GM03348 (cell line): ENCODE measurements around the gene ZG16.
A peak's percentile ranks its signal among the peaks of the same experiment; 100 is the strongest.
"Not testable (repeated sequence)": the region's sequence is repeated elsewhere in the genome, so short reads cannot be mapped to it uniquely, and the experiment has no call there.

Experiments
- DNase-seq: peaks from one replicate; pipeline ENCODE4 v3.0.0; 2012; ENCODE audit warnings: low spot score

ZG16 gene

GRCh38 chr16:29748760-29749149 is 29.3 kb upstream of the ZG16 start:
- DNase-seq: not testable (repeated sequence)

GRCh38 chr16:29753516-29753915 is 24.5 kb upstream of the ZG16 start:
- no peak for DNase-seq

GRCh38 chr16:29756654-29757053 is 21.4 kb upstream of the ZG16 start:
- DNase-seq: no peak

- DNase-seq: not testable (repeated sequence)
Measured at GRCh38 chr16:29757086-29757485, 21.0 kb upstream of the ZG16 start.

- peak; percentile 54 for DNase-seq
Measured at GRCh38 chr16:29757950-29758466, 20.0 kb upstream of the ZG16 start.

GRCh38 chr16:29760567-29761279 is 17.3 kb upstream of the ZG16 start:
- no peak for DNase-seq

GRCh38 chr16:29761280-29761651 is 16.8 kb upstream of the ZG16 start:
- DNase-seq: not testable (repeated sequence)

- DNase-seq: no peak
Measured at GRCh38 chr16:29761882-29762281, 16.2 kb upstream of the ZG16 start.

- no peak for DNase-seq
Measured at GRCh38 chr16:29763326-29763725, 14.7 kb upstream of the ZG16 start.

GRCh38 chr16:29765167-29766032 is 12.7 kb upstream of the ZG16 start:
- no peak for DNase-seq

GRCh38 chr16:29766571-29766970 is 11.5 kb upstream of the ZG16 start:
- DNase-seq: no peak

- no peak for DNase-seq
Measured at GRCh38 chr16:29767062-29767461, 11.0 kb upstream of the ZG16 start.

- DNase-seq: no peak
Measured at GRCh38 chr16:29769507-29769906, 8.5 kb upstream of the ZG16 start.

GRCh38 chr16:29770250-29770929 is 7.7 kb upstream of the ZG16 start:
- DNase-seq: no peak

GRCh38 chr16:29772330-29772729 is 5.7 kb upstream of the ZG16 start:
- DNase-seq: not testable (repeated sequence)

GRCh38 chr16:29774730-29775129 is 3.3 kb upstream of the ZG16 start:
- DNase-seq: no peak

GRCh38 chr16:29775742-29776408 is 2.2 kb upstream of the ZG16 start:
- peak; percentile 31 for DNase-seq

GRCh38 chr16:29779474-29779873 is 1.4 kb downstream of the ZG16 start:
- DNase-seq: no peak

GRCh38 chr16:29783094-29783953 is 5.3 kb downstream of the ZG16 start:
- DNase-seq: not testable (repeated sequence)

- no peak for DNase-seq
Measured at GRCh38 chr16:29784157-29784556, 6.1 kb downstream of the ZG16 start.

- peak; percentile 85 for DNase-seq
Measured at GRCh38 chr16:29784901-29785500, 6.9 kb downstream of the ZG16 start.
